ENCODE measurements around the gene PLCD3. TPM values are rescaled to one million over a fixed set of nuclear protein-coding genes. Genes with fewer than 3 reads are reported as not detected.
A peak's percentile ranks its signal among the peaks of the same experiment; 100 is the strongest.

PLCD3 gene
- total and polyA plus RNA-seq, 9 donors: 12.1 to 166 (median 83.4) TPM

GRCh38 chr17:45067637-45068036 is 64.7 kb downstream of the PLCD3 start:
- Histone ChIP-seq H3K4me1 (ENCODE audit: insufficient read depth) (peaks cover 3% of the 10 kb centered on the region), H3K27ac (no peak overlapping the region), H3K4me3 (no peak overlapping the region), H3K9me3 (no peaks in the 10 kb centered on the region), H3K27me3 (no peaks in the 10 kb centered on the region), H3K36me3 (no peaks in the 10 kb centered on the region)
- TF ChIP-seq, protein P1, sequence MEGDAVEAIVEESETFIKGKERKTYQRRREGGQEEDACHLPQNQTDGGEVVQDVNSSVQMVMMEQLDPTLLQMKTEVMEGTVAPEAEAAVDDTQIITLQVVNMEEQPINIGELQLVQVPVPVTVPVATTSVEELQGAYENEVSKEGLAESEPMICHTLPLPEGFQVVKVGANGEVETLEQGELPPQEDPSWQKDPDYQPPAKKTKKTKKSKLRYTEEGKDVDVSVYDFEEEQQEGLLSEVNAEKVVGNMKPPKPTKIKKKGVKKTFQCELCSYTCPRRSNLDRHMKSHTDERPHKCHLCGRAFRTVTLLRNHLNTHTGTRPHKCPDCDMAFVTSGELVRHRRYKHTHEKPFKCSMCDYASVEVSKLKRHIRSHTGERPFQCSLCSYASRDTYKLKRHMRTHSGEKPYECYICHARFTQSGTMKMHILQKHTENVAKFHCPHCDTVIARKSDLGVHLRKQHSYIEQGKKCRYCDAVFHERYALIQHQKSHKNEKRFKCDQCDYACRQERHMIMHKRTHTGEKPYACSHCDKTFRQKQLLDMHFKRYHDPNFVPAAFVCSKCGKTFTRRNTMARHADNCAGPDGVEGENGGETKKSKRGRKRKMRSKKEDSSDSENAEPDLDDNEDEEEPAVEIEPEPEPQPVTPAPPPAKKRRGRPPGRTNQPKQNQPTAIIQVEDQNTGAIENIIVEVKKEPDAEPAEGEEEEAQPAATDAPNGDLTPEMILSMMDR (IDR thresholded peaks at IDR 0.05): no peak
- TF ChIP-seq POLR2A (IDR thresholded peaks at IDR 0.05) (no peak), EP300 (IDR thresholded peaks at IDR 0.05) (no peak)
- no peak for DNase-seq
- intact Hi-C loops (cut with DNase I): no loop called here
- 68 to 74% (median 72%) methylated on average over 2 of the region's 2 CpGs for WGBS, 3 donors

- no peaks in the 10 kb centered on the region for H3K36me3 ChIP-seq
- intact Hi-C loops (cut with DNase I): loop anchor here in 1 of 4 donors (5.0 kb wide), 1 partner anchor 34 kb away; no protein-coding TSS in a partner anchor
- no peaks in the 10 kb centered on the region for H3K9me3 ChIP-seq
- 83 to 88% (median 85%) methylated on average over 1 of the region's 1 CpG for WGBS, 3 donors
- TF ChIP-seq EP300 (IDR thresholded peaks at IDR 0.05): no peak
- no peak for TF ChIP-seq POLR2A (IDR thresholded peaks at IDR 0.05)
- TF ChIP-seq, protein P1 (IDR thresholded peaks at IDR 0.05): no peak
- H3K27ac ChIP-seq: no peak overlapping the region
- H3K4me1 ChIP-seq (ENCODE audit: insufficient read depth): peaks cover 9% of the 10 kb centered on the region
- H3K4me3 ChIP-seq: no peak overlapping the region
- no peak for DNase-seq
- no peaks in the 10 kb centered on the region for H3K27me3 ChIP-seq
Observed at GRCh38 chr17:45063198-45063597, 69.1 kb downstream of the PLCD3 start.

DNA sequence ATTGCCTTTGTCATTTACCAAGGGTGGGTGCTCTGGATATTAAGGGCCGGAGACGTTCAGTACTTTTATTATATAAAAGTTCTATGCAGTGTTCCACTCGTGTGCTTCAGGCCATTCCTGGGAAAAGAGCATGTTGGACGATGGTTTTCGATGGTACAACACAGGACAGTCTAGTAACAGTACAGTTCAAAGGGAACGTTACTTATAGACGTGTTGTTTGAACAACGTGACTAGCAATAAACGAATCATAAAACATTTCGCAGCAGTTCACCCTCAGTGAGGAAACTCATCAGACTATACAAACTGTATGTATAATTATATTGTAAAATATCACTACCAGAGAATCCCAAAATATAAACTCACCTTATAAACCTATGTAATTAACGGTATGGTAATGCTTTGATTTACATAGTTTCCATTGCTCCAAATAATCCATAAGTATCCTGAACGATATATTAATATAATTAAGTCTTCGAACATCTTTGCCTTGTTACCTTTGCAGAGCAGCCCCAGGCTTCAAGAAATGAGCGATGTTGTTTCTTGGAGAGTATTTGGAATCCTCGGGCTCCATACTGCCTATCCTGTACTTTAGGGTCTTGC is 70.6 kb downstream of the PLCD3 start:
- 8 to 15% (median 9%) methylated on average over 15 of the region's 15 CpGs for WGBS, 3 donors
- H3K27me3 ChIP-seq: no peaks in the 10 kb centered on the region
- no peaks in the 10 kb centered on the region for H3K36me3 ChIP-seq
- intact Hi-C loops (cut with DNase I): loop anchor here in 1 of 4 donors (5.0 kb wide), 1 partner anchor 36 kb away; no protein-coding TSS in a partner anchor
- peaks cover 9% of the 10 kb centered on the region for H3K4me1 ChIP-seq (ENCODE audit: insufficient read depth)
- DNase-seq: no peak
- TF ChIP-seq, protein P1 (IDR thresholded peaks at IDR 0.05): no peak
- TF ChIP-seq EP300 (IDR thresholded peaks at IDR 0.05) (no peak), POLR2A (IDR thresholded peaks at IDR 0.05) (no peak)
- peak overlapping the region; percentile 73 for H3K4me3 ChIP-seq
- H3K27ac ChIP-seq: peak overlapping the region in 1 of 2 donors; percentile 55
- no peaks in the 10 kb centered on the region for H3K9me3 ChIP-seq

GRCh38 chr17:45060797-45061605 is 71.3 kb downstream of the PLCD3 start, which contains the start of gene NMT1:
Gene NMT1, plus strand, starts transcription at chr17:45061317. Its CDS starts 13 bp downstream, at chr17:45061330.
- intact Hi-C loops (cut with DNase I): loop anchor here in 1 of 4 donors (5.0 kb wide), 1 partner anchor 36 kb away; no protein-coding TSS in a partner anchor
- TF ChIP-seq POLR2A (IDR thresholded peaks at IDR 0.05) (peak; percentile 94), EP300 (IDR thresholded peaks at IDR 0.05) (no peak)
- TF ChIP-seq, protein P1 (IDR thresholded peaks at IDR 0.05): peak in 1 of 3 donors; percentile 8
- Histone ChIP-seq H3K27me3 (no peaks in the 10 kb centered on the region), H3K9me3 (no peaks in the 10 kb centered on the region), H3K4me1 (ENCODE audit: insufficient read depth) (peaks cover 9% of the 10 kb centered on the region), H3K36me3 (no peaks in the 10 kb centered on the region), H3K27ac (peak within 1 kb of the TSS; percentile 69 to 75), H3K4me3 (peak within 1 kb of the TSS; percentile 73)
- peak; percentile 98 to 99 (median 98) for DNase-seq
- WGBS, 3 donors: 0% methylated on average over 50 of the region's 50 CpGs
